DOHH2 (cell line): ENCODE results near the gene CCR7.

ENCODE experiments used
- H3F3A ChIP-seq: fragments of 200-600 bp; sonication (generic), shearing (Covaris generic); 2 replicates; pipeline ENCODE4 v1.6.0; 2016; ENCODE audit warnings: antibody characterized with exemption, mild to moderate bottlenecking; ENCODE audit not compliant: control insufficient read depth, insufficient read depth
- H3K27ac ChIP-seq: fragments of 200-600 bp; sonication (generic); 2 replicates; pipeline ENCODE4 v1.5.1; 2014; ENCODE audit warnings: low read depth, mild to moderate bottlenecking, low read length, moderate library complexity
- H3K27me3 ChIP-seq: fragments of 200-600 bp; sonication (generic); 2 replicates; pipeline ENCODE4 v1.6.1; 2014; ENCODE audit warnings: mild to moderate bottlenecking, low read length, mixed read lengths; ENCODE audit not compliant: control insufficient read depth
- H3K36me3 ChIP-seq: fragments of 200-600 bp; sonication (generic); 2 replicates; pipeline ENCODE4 v1.6.1; 2014; ENCODE audit warnings: mild to moderate bottlenecking, low read length, moderate library complexity, mixed read lengths; ENCODE audit not compliant: control insufficient read depth
- H3K4me1 ChIP-seq: fragments of 200-600 bp; sonication (generic); 2 replicates; pipeline ENCODE4 v1.6.1; 2014; ENCODE audit warnings: mild to moderate bottlenecking, low read length, mixed read lengths; ENCODE audit not compliant: control insufficient read depth
- H3K4me2 ChIP-seq: fragments of 200-600 bp; sonication (generic); 2 replicates; pipeline ENCODE4 v1.6.0; 2014; ENCODE audit warnings: mild to moderate bottlenecking, low read length, moderate library complexity
- H3K4me3 ChIP-seq: fragments of 200-600 bp; sonication (generic); 2 replicates; pipeline ENCODE4 v1.5.1; 2014; ENCODE audit warnings: mild to moderate bottlenecking, low read length, mixed read lengths
- H3K79me2 ChIP-seq: fragments of 200-600 bp; sonication (generic); 2 replicates; pipeline ENCODE4 v1.6.1; 2014; ENCODE audit warnings: mild to moderate bottlenecking, low read length, mixed read lengths; ENCODE audit not compliant: control insufficient read depth
- H3K9me2 ChIP-seq: fragments of 200-600 bp; sonication (generic); replicated peaks from 2 replicates; pipeline ENCODE4 v1.6.1; 2014; ENCODE audit warnings: mild to moderate bottlenecking, low read length, mixed read lengths; ENCODE audit not compliant: control insufficient read depth
- H3K9me3 ChIP-seq: fragments of 200-600 bp; sonication (generic); 2 replicates; pipeline ENCODE4 v1.6.1; 2014; ENCODE audit warnings: antibody characterized with exemption, low read length, mixed read lengths; ENCODE audit not compliant: control insufficient read depth, insufficient read depth
- H4K20me1 ChIP-seq: fragments of 200-600 bp; sonication (generic); 2 replicates; pipeline ENCODE4 v1.6.0; 2014; ENCODE audit warnings: low read depth, mild to moderate bottlenecking, antibody characterized with exemption, low read length, moderate library complexity; ENCODE audit not compliant: control insufficient read depth, insufficient read depth
- EZH2phosphoT487 ChIP-seq: fragments of 200-600 bp; sonication (generic); IDR thresholded peaks from 2 replicates; pipeline ENCODE4 v1.6.1; 2017; ENCODE audit warnings: borderline replicate concordance, mild to moderate bottlenecking, antibody characterized with exemption, low read length, moderate library complexity, mixed read lengths
- TF ChIP-seq, protein P1 (sequence below): fragments of 200-600 bp; sonication (generic); IDR thresholded peaks from one replicate; pipeline ENCODE4 v1.5.1; 2014; ENCODE audit warnings: antibody characterized with exemption, mild to moderate bottlenecking, low read depth, low read length; ENCODE audit not compliant: poor library complexity, severe bottlenecking

The CCR7 gene

DNA sequence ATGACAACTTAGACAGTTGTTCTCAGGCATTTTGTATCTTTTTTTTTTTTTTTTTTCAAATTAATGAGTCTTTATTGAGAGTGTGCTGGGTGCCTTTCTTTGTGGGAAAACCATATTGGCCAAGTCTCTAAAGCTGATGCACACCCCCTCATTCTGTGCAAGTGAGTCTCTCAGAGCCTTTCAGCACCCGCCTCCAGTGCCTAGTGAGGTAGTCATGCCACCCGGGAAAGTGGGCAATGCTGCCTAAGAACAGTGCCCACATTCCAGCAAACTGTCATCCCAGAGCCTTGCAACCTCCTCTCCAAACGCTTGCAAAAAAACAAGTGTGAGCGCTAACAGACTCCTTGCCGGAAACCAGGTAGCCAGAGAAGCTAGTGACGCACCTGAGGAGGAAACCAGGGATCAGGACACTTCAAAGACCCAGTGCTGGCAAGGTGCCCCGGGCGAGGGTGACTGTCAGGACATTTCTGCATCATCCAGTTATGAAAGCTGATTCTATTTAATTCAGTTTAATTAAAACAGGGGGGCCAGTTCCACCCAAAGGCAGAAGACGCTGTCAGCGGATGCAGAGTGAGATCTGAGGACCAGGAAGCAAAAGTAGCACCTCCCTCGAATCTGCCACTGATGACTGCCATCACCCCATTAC, 47.5 kb upstream of the CCR7 start:
- Histone ChIP-seq H3K27ac (no peak overlapping the region), H4K20me1 (no peaks in the 10 kb centered on the region), H3K4me2 (no peak overlapping the region)

DNA sequence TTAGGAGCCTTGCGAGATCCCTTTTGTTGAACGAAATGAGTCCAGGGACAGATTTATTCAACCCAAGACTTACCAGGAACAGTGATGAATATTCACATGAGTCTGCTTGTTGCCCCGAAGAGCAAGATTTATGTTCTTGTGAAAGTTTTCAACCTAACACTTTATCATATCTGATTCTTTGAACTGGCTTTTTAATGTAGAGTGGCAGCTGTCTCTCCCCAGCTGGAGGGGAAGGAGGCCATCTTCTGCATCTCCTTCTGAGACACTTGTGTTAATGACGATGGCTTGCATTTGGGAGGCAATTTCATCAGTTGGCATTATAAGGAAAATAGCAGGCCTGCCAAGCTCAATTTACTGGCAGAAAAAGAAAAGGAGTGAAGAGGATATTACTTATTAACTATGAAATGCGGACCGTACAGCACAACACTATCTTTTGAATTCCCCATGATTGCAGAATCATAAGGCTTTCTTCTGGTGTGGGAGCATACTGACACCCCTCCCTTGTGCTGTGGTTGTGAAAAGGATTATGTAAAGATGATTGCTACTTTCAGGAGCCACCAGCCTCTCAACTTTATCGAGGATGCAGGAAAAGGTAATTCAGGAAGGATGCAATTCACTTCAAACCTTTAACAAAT, 46.7 kb upstream of the CCR7 start:
- no peak overlapping the region for H3K4me2 ChIP-seq
- H4K20me1 ChIP-seq = no peaks in the 10 kb centered on the region
- TF ChIP-seq EZH2phosphoT487 = no peak
- TF ChIP-seq, protein P1, sequence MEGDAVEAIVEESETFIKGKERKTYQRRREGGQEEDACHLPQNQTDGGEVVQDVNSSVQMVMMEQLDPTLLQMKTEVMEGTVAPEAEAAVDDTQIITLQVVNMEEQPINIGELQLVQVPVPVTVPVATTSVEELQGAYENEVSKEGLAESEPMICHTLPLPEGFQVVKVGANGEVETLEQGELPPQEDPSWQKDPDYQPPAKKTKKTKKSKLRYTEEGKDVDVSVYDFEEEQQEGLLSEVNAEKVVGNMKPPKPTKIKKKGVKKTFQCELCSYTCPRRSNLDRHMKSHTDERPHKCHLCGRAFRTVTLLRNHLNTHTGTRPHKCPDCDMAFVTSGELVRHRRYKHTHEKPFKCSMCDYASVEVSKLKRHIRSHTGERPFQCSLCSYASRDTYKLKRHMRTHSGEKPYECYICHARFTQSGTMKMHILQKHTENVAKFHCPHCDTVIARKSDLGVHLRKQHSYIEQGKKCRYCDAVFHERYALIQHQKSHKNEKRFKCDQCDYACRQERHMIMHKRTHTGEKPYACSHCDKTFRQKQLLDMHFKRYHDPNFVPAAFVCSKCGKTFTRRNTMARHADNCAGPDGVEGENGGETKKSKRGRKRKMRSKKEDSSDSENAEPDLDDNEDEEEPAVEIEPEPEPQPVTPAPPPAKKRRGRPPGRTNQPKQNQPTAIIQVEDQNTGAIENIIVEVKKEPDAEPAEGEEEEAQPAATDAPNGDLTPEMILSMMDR = no peak
- H3K4me1 ChIP-seq = peaks cover 18% of the 10 kb centered on the region
- no peaks in the 10 kb centered on the region for H3K9me2 ChIP-seq
- H3F3A ChIP-seq = no peaks in the 10 kb centered on the region; the same call in 1 of the 2 replicates
- no peaks in the 10 kb centered on the region for H3K36me3 ChIP-seq
- no peaks in the 10 kb centered on the region for H3K9me3 ChIP-seq
- H3K4me3 ChIP-seq = no peak overlapping the region
- peaks cover 9% of the 10 kb centered on the region for H3K27me3 ChIP-seq
- H3K27ac ChIP-seq = no peak overlapping the region
- no peaks in the 10 kb centered on the region for H3K79me2 ChIP-seq

More for the DNA sequence above, 47.5 kb upstream of the CCR7 start:
- no peaks in the 10 kb centered on the region for H3K9me3 ChIP-seq
- TF ChIP-seq EZH2phosphoT487 = no peak
- TF ChIP-seq, protein P1 = no peak
- no peak overlapping the region for H3K4me3 ChIP-seq
- H3K9me2 ChIP-seq = no peaks in the 10 kb centered on the region
- H3K79me2 ChIP-seq = no peaks in the 10 kb centered on the region
- H3K4me1 ChIP-seq = peaks cover 18% of the 10 kb centered on the region
- no peaks in the 10 kb centered on the region for H3K36me3 ChIP-seq
- no peaks in the 10 kb centered on the region; the same call in 1 of the 2 replicates for H3F3A ChIP-seq
- peaks cover 9% of the 10 kb centered on the region for H3K27me3 ChIP-seq

DNA sequence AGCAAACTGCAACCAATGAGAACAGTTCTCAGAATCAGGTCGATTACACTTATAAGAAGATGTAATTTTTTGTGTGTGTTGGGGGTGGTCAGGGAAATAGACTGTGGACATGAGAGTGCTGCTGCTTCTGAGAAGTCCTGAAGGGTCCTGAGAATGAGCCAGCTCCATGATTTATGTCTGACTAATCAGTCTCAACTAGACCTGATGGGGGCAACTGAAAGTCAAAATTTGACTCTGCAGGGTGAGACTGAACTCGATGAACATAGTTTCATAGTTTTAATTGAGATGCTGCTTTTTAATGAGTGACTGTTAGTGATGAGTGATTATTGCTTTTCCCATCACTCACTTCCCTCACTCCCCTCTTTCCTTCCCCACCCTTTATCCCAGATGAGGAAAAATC, 45.1 kb upstream of the CCR7 start:
- no peak overlapping the region for H3K27ac ChIP-seq
- no peaks in the 10 kb centered on the region for H3K9me2 ChIP-seq
- no peaks in the 10 kb centered on the region; the same call in 1 of the 2 replicates for H3F3A ChIP-seq
- no peak for TF ChIP-seq EZH2phosphoT487
- TF ChIP-seq, protein P1 = no peak
- no peaks in the 10 kb centered on the region for H3K79me2 ChIP-seq
- peaks cover 9% of the 10 kb centered on the region for H3K27me3 ChIP-seq
- H3K4me1 ChIP-seq = peaks cover 9% of the 10 kb centered on the region
- no peaks in the 10 kb centered on the region for H3K9me3 ChIP-seq
- H3K4me2 ChIP-seq = no peak overlapping the region
- no peaks in the 10 kb centered on the region for H4K20me1 ChIP-seq
- H3K36me3 ChIP-seq = no peaks in the 10 kb centered on the region
- no peak overlapping the region for H3K4me3 ChIP-seq
